Caco-2 (cell line): ENCODE data around the gene MYH15. TPM values are rescaled to one million over a fixed set of nuclear protein-coding genes. Genes with fewer than 3 reads are reported as not detected.
"Not testable (repeated sequence)": the region's sequence is repeated elsewhere in the genome, so short reads cannot be mapped to it uniquely, and the experiment has no call there.

Experiments
- BruUV-seq: library from RNA; stranded (reverse); fragments of 400-500 nt; replicated peaks from 2 replicates; lab custom pipeline; 2021; lab: Mats Ljungman, UMichigan
- CTCF ChIA-PET: fragments of 300-600 bp; sonication (Branson Sonifier 250); formaldehyde crosslinking; loops from one replicate; lab custom pipeline; 2022; ENCODE audit warnings: antibody characterized with exemption; lab: Charles Lee
- POLR2A ChIA-PET: fragments of 300-600 bp; sonication (Branson Sonifier 250); formaldehyde crosslinking; loops from one replicate; lab custom pipeline; 2022; ENCODE audit warnings: antibody characterized with exemption; lab: Charles Lee
- DNase-seq, 2 experiments: peaks; one replicate each; pipeline versions ENCODE4 v3.0.0 to v3.0.0-alpha.2; 2020 to 2022
- H3K27me3 ChIP-seq: replicated peaks from 2 replicates; pipeline ENCODE4 v1.6.0; 2011; ENCODE audit warnings: low read length; ENCODE audit not compliant: control insufficient read depth, insufficient read depth
- H3K36me3 ChIP-seq: 2 replicates; pipeline ENCODE4 v1.5.1; 2011; ENCODE audit warnings: low read length; ENCODE audit not compliant: control insufficient read depth, insufficient read depth
- H3K4me1 ChIP-seq: fragments of 250-450 bp; sonication (Bioruptor Pico); 2 replicates; pipeline ENCODE4 v1.5.1; 2020; ENCODE audit warnings: mild to moderate bottlenecking
- H3K4me3 ChIP-seq: 2 replicates; pipeline ENCODE4 v1.5.1; 2011; ENCODE audit warnings: low read depth, mild to moderate bottlenecking, control low read depth, low read length
- H3K9me3 ChIP-seq: fragments of 250-450 bp; sonication (Bioruptor Pico); 2 replicates; pipeline ENCODE4 v1.5.1; 2020; ENCODE audit warnings: mild to moderate bottlenecking, moderate library complexity
- H3K27ac Mint-ChIP-seq: one replicate; pipeline ENCODE4 v1.8.0; 2022; ENCODE audit warnings: mixed read lengths; ENCODE audit not compliant: unreplicated experiment
- H3K27me3 Mint-ChIP-seq: one replicate; pipeline ENCODE4 v1.8.0; 2022; ENCODE audit warnings: mixed read lengths; ENCODE audit not compliant: insufficient read depth, unreplicated experiment
- H3K36me3 Mint-ChIP-seq: one replicate; pipeline ENCODE4 v1.8.0; 2022; ENCODE audit warnings: mild to moderate bottlenecking, mixed read lengths; ENCODE audit not compliant: insufficient read depth, unreplicated experiment
- H3K4me1 Mint-ChIP-seq: one replicate; pipeline ENCODE4 v1.8.0; 2022; ENCODE audit warnings: low read depth, mixed read lengths; ENCODE audit not compliant: unreplicated experiment
- H3K4me3 Mint-ChIP-seq: one replicate; pipeline ENCODE4 v1.8.0; 2022; ENCODE audit warnings: mild to moderate bottlenecking, moderate library complexity, mixed read lengths; ENCODE audit not compliant: unreplicated experiment
- H3K9me3 Mint-ChIP-seq: one replicate; pipeline ENCODE4 v1.8.0; 2022; ENCODE audit warnings: mixed read lengths; ENCODE audit not compliant: unreplicated experiment
- CTCF ChIP-seq, 2 experiments: fragments of 200-600 bp in 1 of 2; IDR thresholded peaks; 1 replicate in 1 of 2; 2 replicates in 1 of 2; pipeline versions ENCODE4 v1.5.1 to v1.8.0; 2011 to 2022; ENCODE audit warnings: antibody characterized with exemption in 1 of 2, control low read depth in 1 of 2, inconsistent platforms in 1 of 2, low read depth in 1 of 2, low read length in 1 of 2, mild to moderate bottlenecking in 1 of 2, moderate library complexity in 1 of 2; ENCODE audit not compliant: insufficient read depth in 1 of 2, severe bottlenecking in 1 of 2, unreplicated experiment in 1 of 2
- intact Hi-C: fragments of 100-400 bp; cut with micrococcal nuclease; formaldehyde crosslinking; loops from one replicate; pipeline ENCODE4 v1.10.0; 2022; ENCODE audit not compliant: unreplicated experiment
- total RNA-seq: library from RNA; stranded (reverse); gene quantifications from 2 replicates; pipeline ENCODE4 v1.2.3, GENCODE V29; 2022

MYH15 gene
- total RNA-seq, 1 experiment from 2014 or later = 0.25 TPM

GRCh38 chr3:108383306-108383705 lies 127.1 kb downstream of the MYH15 start:
- H3K4me1 Mint-ChIP-seq = no peaks in the 10 kb centered on the region
- DNase-seq = no peak
- Histone ChIP-seq H3K9me3 (no peaks in the 10 kb centered on the region), H3K4me1 (peaks cover 6% of the 10 kb centered on the region; the same call in 1 of the 2 replicates), H3K27me3 (no peaks in the 10 kb centered on the region), H3K4me3 (no peak overlapping the region), H3K36me3 (no peaks in the 10 kb centered on the region)
- H3K9me3 Mint-ChIP-seq = no peaks in the 10 kb centered on the region
- H3K36me3 Mint-ChIP-seq = no peaks in the 10 kb centered on the region
- no TSS peak for BruUV-seq
- TF ChIP-seq CTCF (IDR thresholded peaks at IDR 0.05; ENCODE audit: insufficient read depth in 1 of 2, low read depth in 1 of 2, low read length in 1 of 2, severe bottlenecking in 1 of 2, unreplicated experiment in 1 of 2) = no peak
- no peak overlapping the region for H3K27ac Mint-ChIP-seq
- H3K27me3 Mint-ChIP-seq = no peaks in the 10 kb centered on the region
- ChIA-PET CTCF (no interaction called here), POLR2A (no interaction called here)
- intact Hi-C loops = no loop called here
- no peak overlapping the region for H3K4me3 Mint-ChIP-seq

GRCh38 chr3:108381529-108382140 lies 128.8 kb downstream of the MYH15 start:
- POLR2A ChIA-PET = no interaction called here

GRCh38 chr3:108380128-108380795 lies 130.1 kb downstream of the MYH15 start:
- H3K36me3 Mint-ChIP-seq = no peaks in the 10 kb centered on the region
- Histone ChIP-seq H3K9me3 (no peaks in the 10 kb centered on the region), H3K36me3 (no peaks in the 10 kb centered on the region), H3K4me1 (peaks cover 6% of the 10 kb centered on the region; the same call in 1 of the 2 replicates), H3K27me3 (no peaks in the 10 kb centered on the region), H3K4me3 (no peak overlapping the region)
- no TSS peak for BruUV-seq
- no peak for TF ChIP-seq CTCF (IDR thresholded peaks at IDR 0.05; ENCODE audit: insufficient read depth in 1 of 2, low read depth in 1 of 2, low read length in 1 of 2, severe bottlenecking in 1 of 2, unreplicated experiment in 1 of 2)
- DNase-seq = no peak
- H3K27ac Mint-ChIP-seq = no peak overlapping the region
- no peak overlapping the region for H3K4me3 Mint-ChIP-seq
- H3K4me1 Mint-ChIP-seq = no peaks in the 10 kb centered on the region
- ChIA-PET CTCF (no interaction called here), POLR2A (no interaction called here)
- H3K27me3 Mint-ChIP-seq = no peaks in the 10 kb centered on the region
- intact Hi-C loops = no loop called here
- H3K9me3 Mint-ChIP-seq = no peaks in the 10 kb centered on the region

More at GRCh38 chr3:108381529-108382140, 128.8 kb downstream of the MYH15 start:
- CTCF ChIA-PET = no interaction called here
- no TSS peak for BruUV-seq
- no peaks in the 10 kb centered on the region for H3K27me3 ChIP-seq
- peaks cover 6% of the 10 kb centered on the region; the same call in 1 of the 2 replicates for H3K4me1 ChIP-seq
- no peak overlapping the region for H3K27ac Mint-ChIP-seq
- no peak for TF ChIP-seq CTCF (IDR thresholded peaks at IDR 0.05; ENCODE audit: insufficient read depth in 1 of 2, low read depth in 1 of 2, low read length in 1 of 2, severe bottlenecking in 1 of 2, unreplicated experiment in 1 of 2)
- H3K27me3 Mint-ChIP-seq = no peaks in the 10 kb centered on the region
- no peaks in the 10 kb centered on the region for H3K4me1 Mint-ChIP-seq
- no peak overlapping the region for H3K4me3 Mint-ChIP-seq
- DNase-seq = no peak
- H3K9me3 Mint-ChIP-seq = no peaks in the 10 kb centered on the region
- no peaks in the 10 kb centered on the region for H3K36me3 ChIP-seq
- H3K4me3 ChIP-seq = no peak overlapping the region
- no peaks in the 10 kb centered on the region for H3K36me3 Mint-ChIP-seq
- no peaks in the 10 kb centered on the region for H3K9me3 ChIP-seq
- intact Hi-C loops = no loop called here

- H3K9me3 ChIP-seq, DNase-seq, H3K36me3 Mint-ChIP-seq, H3K36me3 ChIP-seq, H3K4me3 Mint-ChIP-seq, H3K9me3 Mint-ChIP-seq, intact Hi-C loops, POLR2A ChIA-PET, H3K27me3 Mint-ChIP-seq, H3K4me1 ChIP-seq, H3K4me1 Mint-ChIP-seq, H3K4me3 ChIP-seq, CTCF ChIA-PET, H3K27me3 ChIP-seq, BruUV-seq, H3K27ac Mint-ChIP-seq: not testable (repeated sequence)
Measured at GRCh38 chr3:108378952-108379342, 131.4 kb downstream of the MYH15 start.
